Parietal lobe (tissue), 1 donor: ENCODE results near the gene ZC4H2. TPM values are rescaled to one million over a fixed set of nuclear protein-coding genes. Genes with fewer than 3 reads are reported as not detected.

ENCODE experiments used
- total RNA-seq: library from RNA; depleted of rRNA; stranded (reverse); fragments of >200 nt; gene quantifications from one replicate; pipeline ENCODE4 v1.2.3, GENCODE V29; 2014

Gene ZC4H2, protein sequence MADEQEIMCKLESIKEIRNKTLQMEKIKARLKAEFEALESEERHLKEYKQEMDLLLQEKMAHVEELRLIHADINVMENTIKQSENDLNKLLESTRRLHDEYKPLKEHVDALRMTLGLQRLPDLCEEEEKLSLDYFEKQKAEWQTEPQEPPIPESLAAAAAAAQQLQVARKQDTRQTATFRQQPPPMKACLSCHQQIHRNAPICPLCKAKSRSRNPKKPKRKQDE
- 25.7 TPM for total RNA-seq

DNA sequence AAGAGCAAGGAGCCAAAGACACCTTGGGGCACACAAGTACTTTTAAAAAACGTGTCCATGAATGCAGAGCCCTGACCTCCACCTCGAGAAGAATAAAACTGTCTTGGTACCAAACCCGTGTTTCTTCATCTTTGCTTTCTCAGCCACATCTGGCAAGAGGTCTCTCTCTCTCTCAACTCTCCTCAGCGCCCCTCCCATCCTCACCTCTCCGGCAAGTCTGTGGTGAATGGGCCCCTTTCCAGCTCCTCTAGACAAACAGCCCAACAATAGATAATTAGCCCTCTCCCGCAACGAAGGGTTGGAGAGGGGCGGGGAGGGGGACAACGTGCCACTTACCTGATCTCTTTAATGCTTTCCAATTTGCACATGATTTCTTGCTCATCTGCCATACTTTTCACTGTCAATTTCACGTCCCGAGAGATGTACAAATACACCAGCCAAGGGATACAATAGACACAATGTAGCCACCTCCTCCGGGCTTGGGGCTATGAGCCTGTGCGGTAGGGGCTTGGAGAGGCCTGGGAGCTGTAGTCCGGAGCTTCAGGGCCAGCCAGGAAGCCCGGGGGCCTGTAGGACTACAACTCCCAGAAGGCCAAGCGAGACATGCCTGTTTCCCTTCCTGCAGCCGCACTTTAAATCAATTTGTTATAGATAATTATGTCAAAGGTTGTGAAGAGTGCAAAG lies at the start of gene ZC4H2:
Gene ZC4H2, minus strand, starts transcription at position 462 of the 684 bp plus-strand sequence. Its CDS starts 73 bp downstream, at position 389.

Other genes with a start within 250 kb of the ZC4H2 start
- 7.5 TPM for gene ZC3H12B, start 58.4 kb upstream of the ZC4H2 start, total RNA-seq